ENCODE results near the gene SMAD2.
"Not testable (repeated sequence)": the region's sequence is repeated elsewhere in the genome, so short reads cannot be mapped to it uniquely, and the experiment has no call there.

SMAD2 gene

GRCh38 chr18:47930199-47930930, at the start of gene SMAD2:
Gene SMAD2, minus strand, starts transcription at chr18:47930659. Its CDS starts 33,903 bp downstream, at chr18:47896756.
- peak; percentile 80 to 97 (median 95) for DNase-seq

DNA sequence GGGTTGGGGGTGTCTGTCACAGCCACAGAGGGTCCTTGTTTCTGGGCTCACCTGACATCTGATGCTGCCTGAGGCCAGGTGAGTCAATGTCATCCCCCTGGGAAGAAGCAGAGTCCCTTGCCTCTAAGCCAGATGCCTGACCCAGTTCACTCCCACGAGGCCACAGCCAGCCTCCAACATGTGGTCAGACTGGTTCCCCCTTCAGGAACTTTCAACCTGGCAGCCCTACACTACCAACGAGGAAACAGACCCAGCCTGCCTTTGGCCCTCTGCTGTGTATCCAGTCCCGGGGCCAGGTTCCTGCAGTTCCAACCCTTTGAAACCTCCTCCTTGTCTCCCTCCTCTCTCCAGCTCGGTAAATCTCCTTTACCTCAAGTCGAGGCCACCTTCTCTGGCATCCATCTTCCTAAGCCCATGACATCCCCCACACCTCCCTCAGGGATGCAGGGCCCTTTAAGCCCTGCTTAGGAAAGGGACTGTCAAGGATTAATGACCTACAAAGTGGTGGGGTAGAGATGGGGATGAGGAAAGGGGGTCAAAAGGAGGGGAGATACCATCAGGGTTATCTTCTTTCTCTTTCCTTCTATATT, 49.2 kb upstream of the SMAD2 start:
- DNase-seq = peak in 1 of 3 donors; percentile 17

DNA sequence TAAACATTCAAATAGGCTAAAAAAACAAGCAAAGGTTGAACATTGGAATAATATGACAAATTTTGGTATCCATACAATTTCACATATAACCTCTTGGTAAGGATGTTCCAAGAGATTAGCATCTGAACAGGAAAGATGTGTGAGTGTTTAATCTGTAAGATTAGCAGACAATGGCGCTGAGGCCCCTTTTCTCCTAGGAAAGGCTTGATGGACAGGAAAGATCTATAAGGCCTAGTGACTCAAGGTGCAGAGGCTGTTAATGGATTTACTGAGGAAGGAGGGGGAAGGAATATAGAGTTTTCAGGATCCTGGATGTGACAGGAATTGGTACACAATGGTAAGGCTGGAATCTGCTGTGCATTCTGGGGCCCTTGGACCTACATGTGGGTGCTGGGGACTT, 48.1 kb upstream of the SMAD2 start:
- no peak for DNase-seq

DNA sequence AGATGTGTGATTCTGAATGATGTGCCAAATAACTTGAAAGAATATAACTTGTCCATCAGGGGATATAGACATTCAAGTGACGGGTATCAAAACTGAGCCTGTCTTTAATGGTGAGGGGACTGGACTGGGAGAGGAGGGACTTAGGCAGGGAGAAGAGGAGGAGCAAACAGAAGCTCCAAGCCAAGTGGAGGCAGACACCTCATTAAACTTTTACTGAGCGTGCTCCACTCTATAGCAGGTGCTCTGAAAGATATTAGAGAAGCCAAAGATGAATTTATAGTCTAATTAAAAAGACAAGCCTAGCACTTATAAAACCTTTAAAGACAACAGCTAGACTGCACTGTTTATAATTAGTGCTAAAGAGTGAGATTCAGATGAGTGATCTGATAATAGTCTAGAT, 47.7 kb upstream of the SMAD2 start:
- no peak for DNase-seq

- no peak for DNase-seq
Measured at GRCh38 chr18:47975701-47976100, 45.2 kb upstream of the SMAD2 start.

DNA sequence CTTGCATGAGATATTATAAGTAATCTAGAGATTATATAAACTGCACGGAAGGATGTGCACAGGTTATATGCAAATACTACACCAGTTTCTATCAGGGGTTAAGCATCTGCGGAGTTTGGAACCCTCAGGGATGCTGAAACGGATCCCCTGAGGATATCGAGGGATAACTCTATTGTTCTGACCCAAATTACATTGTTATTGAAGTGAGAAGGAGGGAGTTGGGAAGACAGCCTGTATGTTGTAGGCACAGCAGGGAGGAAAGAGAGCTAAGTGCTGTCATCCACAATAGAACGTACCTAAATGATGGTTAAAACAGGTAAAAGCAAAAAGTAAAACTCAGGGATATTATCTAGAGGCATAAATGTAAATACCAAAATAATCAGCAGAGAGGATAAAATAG, 44.6 kb upstream of the SMAD2 start:
- DNase-seq = no peak

GRCh38 chr18:47970664-47971531, 40.4 kb upstream of the SMAD2 start:
- DNase-seq = peak; percentile 69 to 86 (median 80)

DNA sequence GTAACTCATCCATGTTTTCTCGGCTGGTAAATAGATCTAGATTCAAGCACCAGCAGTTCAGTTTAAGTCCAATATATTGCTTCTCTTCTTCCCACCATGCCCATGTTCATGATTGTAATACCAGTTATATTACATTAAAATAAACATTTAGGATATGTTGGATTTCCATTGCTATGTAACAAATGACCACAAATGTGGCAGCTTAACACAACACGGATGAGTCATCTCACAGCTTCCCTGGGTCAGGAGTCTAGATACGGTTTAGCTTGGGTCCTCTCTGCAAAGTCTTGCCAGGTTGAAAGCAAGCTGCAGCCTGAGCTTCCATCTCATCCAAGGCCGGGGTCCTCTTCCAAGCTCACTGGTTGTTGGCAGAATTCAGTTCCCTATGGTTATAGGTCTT, 39.4 kb upstream of the SMAD2 start:
- peak; percentile 38 to 54 (median 49) for DNase-seq

DNA sequence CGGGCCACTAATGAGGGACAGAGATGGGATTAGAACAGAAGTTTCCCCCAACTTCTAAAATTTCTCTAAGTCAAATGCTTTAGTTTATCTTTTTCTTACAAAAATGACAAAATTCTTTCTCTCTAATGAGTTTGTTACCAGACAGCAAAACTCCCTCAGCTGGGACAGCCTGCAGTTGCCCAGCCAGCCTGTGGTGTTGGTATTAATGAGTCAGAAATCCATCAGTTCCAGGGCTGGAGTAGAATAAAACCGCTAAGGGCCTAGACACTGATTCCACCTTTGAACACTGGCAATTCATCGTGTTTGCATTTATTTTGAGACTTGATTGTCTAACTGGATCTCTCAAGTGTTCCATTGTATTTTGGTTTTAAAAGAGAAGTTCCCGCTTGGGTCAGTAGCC, 38.3 kb upstream of the SMAD2 start:
- no peak for DNase-seq

- DNase-seq = no peak
Measured at GRCh38 chr18:47968006-47968676, 37.7 kb upstream of the SMAD2 start.

DNA sequence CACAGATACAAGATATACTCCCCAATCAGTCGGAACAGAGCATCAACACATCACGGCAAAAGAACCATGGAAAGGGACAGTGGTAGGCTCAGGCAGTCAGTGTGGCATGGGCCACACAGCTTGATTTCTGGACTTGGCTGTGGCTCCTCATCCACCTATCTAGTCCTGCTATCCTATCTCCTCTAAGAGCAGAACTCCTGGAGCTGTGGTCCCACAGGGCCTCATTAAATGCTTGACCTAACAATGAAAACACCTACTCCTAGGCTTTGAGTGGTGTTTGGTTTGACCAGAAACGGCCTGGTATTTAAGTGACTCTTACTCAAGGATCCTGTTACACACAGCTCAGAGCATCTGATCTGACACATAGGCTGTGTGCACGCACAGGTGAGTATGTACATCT, 33.6 kb upstream of the SMAD2 start:
- no peak for DNase-seq

DNA sequence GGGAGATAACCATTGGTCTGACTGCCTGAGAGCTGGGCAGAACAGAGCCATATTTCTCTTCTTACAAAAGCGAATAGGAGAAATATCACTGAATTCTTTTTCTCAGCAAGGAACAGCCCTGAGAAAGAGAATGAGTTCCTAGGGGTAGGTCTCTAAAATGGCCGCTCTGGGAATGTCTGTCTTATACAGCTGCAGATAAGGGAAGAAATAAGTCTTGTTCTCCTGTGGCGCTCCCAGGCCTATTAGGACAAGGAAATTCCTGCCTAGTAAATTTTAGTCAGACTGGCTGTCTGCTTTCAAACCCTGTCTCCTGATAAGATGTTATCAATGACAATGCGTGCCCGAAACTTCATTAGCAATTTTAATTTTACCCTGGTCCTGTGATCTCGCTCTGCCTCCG, 30.5 kb upstream of the SMAD2 start:
- not testable (repeated sequence) for DNase-seq

- DNase-seq = peak; percentile 75 to 83 (median 82)
Measured at GRCh38 chr18:47953471-47953931, 23.0 kb upstream of the SMAD2 start.

GRCh38 chr18:47950511-47950910, 20.1 kb upstream of the SMAD2 start:
- no peak for DNase-seq

DNA sequence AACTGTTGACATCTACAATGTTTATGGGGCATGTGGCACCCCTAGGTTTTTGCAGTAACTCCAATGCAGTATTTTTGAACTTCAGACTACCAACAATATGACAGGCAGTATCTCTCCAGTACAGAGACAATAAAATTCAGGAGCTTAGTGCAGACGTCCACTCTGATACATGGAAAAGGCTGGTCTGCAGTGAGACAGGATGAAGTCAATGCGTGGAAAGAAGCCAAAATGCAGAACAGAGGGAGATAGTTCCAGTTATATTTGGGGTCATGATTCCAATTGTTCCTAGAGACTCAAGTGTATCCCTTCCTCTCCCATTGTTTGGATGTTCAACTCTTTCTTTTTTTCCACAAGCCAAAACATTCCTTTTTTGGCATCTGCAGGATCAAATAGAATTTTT, 18.7 kb upstream of the SMAD2 start:
- no peak for DNase-seq

DNA sequence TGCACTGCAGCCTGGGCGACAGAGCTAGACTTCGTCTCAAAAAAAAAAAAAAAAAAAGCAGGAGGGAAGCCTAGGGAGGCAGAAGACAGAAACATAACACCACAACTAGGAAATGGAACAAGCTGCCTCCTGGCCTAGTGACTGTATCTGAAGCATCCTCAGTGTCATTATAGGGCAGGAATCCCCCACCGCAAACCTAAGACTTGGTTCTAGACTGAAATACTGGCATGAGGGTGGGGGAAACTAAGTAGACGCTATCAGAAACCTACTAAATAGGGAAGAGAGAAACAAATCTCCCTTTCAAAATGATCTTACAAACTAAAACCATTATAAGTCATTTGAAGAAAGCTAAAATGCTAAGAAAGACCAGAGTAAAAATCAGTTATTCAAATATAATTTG, 16.4 kb upstream of the SMAD2 start:
- DNase-seq = no peak

GRCh38 chr18:47944972-47945852, 14.8 kb upstream of the SMAD2 start:
- peak; percentile 75 to 85 (median 81) for DNase-seq

DNA sequence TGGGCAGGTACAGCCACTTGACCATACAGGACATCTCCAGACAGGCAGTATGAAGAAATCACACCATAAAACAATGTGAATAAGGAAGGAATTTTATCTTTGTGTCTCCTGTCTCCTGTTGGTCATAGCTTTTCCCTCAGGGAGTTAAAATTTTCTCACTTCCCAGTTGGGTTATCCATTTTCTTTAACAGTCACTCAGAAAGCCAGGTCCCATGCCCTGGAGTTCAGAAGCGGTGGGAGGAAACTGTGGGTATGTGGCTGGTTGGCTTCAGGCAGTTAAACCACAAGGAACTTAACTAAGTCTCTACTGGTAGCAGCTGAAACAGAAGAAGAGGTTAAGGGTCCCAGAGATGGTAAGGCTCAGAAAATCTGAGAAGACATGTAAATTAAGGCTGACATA, 6.5 kb upstream of the SMAD2 start:
- peak in 1 of 3 donors; percentile 19 for DNase-seq

DNA sequence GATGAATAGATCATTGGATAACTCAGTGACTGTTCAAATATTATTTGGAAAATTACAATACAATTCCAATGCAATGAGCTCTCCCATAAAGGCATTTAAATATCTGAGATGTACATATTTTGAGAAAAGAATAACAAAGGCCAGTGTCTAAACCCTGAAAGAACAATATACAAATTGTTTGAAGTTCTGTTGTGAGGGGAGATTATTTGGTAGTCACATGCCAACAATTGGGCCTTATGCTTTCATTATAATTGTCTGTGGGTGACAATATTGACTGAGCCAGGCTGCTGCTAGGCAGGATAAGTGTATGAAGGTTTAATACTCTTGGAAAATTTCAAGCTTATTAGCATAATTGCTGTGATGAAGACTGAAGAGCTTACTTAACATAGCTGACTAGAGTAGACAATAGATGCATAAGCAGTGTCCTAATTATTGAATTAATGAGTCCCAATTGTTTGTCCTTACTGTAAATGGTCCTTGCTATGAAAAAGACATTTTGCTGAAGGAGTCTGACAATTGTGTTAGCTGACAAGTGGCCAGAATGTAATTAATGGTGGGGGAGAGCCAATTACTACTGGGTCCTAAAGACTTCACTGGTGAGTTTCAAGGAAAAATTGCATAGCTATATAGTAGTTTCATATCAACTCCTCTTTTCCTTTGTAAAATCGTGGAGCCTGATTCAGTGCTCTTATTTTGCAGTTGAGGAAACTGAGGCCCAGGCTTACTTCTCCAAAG, 5.0 kb upstream of the SMAD2 start:
- no peak for DNase-seq

GRCh38 chr18:47932603-47933002, 2.1 kb upstream of the SMAD2 start:
- DNase-seq = peak; percentile 74 to 79 (median 75)

DNA sequence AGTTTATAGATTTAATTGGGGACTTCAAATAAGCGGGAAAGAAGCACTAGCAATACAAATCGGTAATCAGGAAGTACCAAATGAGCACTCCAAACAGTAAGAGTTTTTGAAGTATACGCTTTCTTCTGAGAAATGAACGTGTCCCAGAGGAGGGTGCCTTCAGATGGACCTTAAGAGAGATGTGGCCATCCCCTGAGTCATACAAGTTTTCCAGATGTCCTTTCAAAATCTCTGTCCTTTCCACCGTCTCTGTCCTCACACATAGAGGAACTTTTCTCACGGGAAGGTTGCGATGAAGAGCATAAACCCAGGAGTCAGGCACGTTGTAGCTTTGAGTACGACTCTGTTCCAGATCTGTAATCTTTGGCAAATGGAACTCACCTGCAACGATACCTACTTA, 1.7 kb upstream of the SMAD2 start:
- DNase-seq = peak; percentile 54 to 63 (median 59)
